Activated CD8-positive, alpha-beta T cell treated with anti-CD3 and anti-CD28 coated beads, Interleukin-2, amount 10 ng/mL, durations not matched to agents 7 days and 5 days (primary cell): Measurements from ENCODE around the gene ACSM3. TPM values are rescaled to one million over a fixed set of nuclear protein-coding genes. Genes with fewer than 3 reads are reported as not detected.
"Not testable (repeated sequence)": the region's sequence is repeated elsewhere in the genome, so short reads cannot be mapped to it uniquely, and the experiment has no call there.

Experiments
- ATAC-seq: fragments of 150-1000 bp; cut with Tn5 transposase; one replicate; pipeline ENCODE4 v1.10.0; 2021; ENCODE audit warnings: moderate library complexity
- CTCF ChIA-PET: fragments of 350-600 bp; sonication (Branson Sonifier 250); formaldehyde crosslinking; loops from one replicate; lab custom pipeline; 2021; ENCODE audit warnings: antibody characterized with exemption; lab: Charles Lee
- POLR2A ChIA-PET: fragments of 350-600 bp; sonication (Branson Sonifier 250); formaldehyde crosslinking; loops from one replicate; lab custom pipeline; 2021; ENCODE audit warnings: antibody characterized with exemption; lab: Charles Lee
- DNase-seq: peaks from one replicate; pipeline ENCODE4 v3.0.0-alpha.2; 2020
- H3K27ac Mint-ChIP-seq: one replicate; pipeline ENCODE4 v1.8.0; 2021; ENCODE audit warnings: mild to moderate bottlenecking, mixed read lengths
- H3K27me3 Mint-ChIP-seq: one replicate; pipeline ENCODE4 v1.8.0; 2021; ENCODE audit warnings: low read depth, mixed read lengths
- H3K36me3 Mint-ChIP-seq: one replicate; pipeline ENCODE4 v1.8.0; 2021; ENCODE audit warnings: low read depth, mixed read lengths
- H3K4me1 Mint-ChIP-seq: one replicate; pipeline ENCODE4 v1.8.0; 2021; ENCODE audit warnings: low read depth, mixed read lengths
- H3K4me3 Mint-ChIP-seq: one replicate; pipeline ENCODE4 v1.8.0; 2021; ENCODE audit warnings: mild to moderate bottlenecking, mixed read lengths
- H3K9me3 Mint-ChIP-seq: one replicate; pipeline ENCODE4 v1.8.0; 2022; ENCODE audit warnings: mixed read lengths; ENCODE audit not compliant: insufficient read depth
- total RNA-seq, 2 experiments: library from RNA; stranded (reverse); gene quantifications; one replicate each; pipeline ENCODE4 v1.2.3, GENCODE V29; 2021

Gene ACSM3
- total RNA-seq, 2 experiments from 2014 or later: 5.1 TPM

DNA sequence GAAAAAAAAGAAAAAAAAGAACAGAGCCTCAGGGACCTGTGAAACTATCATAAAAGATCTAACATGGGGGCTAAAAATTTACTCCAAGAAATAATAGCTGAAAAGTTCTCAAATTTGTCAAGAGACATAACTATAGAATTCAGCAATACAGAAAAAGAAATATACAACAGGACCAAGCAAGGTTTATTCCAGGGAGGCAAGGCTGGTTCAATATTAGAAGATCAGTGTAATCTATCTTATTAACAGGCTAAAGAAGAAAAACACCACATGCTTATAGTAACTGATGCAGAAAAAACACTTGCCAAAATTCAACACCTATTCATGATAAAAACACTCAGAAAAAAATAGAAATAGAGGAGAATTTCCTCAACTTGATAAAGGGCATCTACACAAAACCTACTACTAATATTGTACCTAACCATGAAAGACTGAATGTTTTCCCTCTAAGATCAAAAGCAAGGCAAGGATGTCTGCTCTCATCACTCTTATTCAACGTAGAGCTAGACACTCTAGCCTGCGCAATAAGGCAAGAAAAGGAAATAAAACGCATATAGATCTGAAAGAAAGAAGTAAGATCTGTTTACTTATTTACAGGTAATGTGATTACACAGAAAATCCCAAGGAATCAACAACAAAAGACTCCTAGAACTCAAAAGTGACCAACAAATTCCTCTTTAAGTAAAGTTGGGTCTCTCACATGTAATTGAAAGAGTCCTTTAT, 1.2 kb upstream of the ACSM3 start:
- peaks cover 14% of the 10 kb centered on the region for H3K36me3 Mint-ChIP-seq
- ChIA-PET POLR2A (interaction anchor here (3.0 kb wide), 1 partner anchor 22 kb away, joined by 19 read pairs; the partner anchor contains the start of gene THUMPD1), CTCF (interaction anchor here (4.4 kb wide), 1 partner anchor 13 kb away, joined by 35 read pairs; no protein-coding TSS in a partner anchor)
- DNase-seq (no peak), ATAC-seq (no peak)
- H3K27ac Mint-ChIP-seq: peak overlapping the region; percentile 88
- no peaks in the 10 kb centered on the region for H3K9me3 Mint-ChIP-seq
- peak overlapping the region; percentile 80 for H3K4me3 Mint-ChIP-seq
- peaks cover 23% of the 10 kb centered on the region for H3K4me1 Mint-ChIP-seq
- H3K27me3 Mint-ChIP-seq: no peaks in the 10 kb centered on the region

GRCh38 chr16:20764448-20764847, 634 bp downstream of the ACSM3 start:
- H3K9me3 Mint-ChIP-seq, DNase-seq, H3K27me3 Mint-ChIP-seq, H3K27ac Mint-ChIP-seq, ATAC-seq, H3K4me3 Mint-ChIP-seq: not testable (repeated sequence)
- peaks cover 23% of the 10 kb centered on the region for H3K4me1 Mint-ChIP-seq
- peaks cover 14% of the 10 kb centered on the region for H3K36me3 Mint-ChIP-seq
- POLR2A ChIA-PET: interaction anchor here (0.6 to 3.0 kb wide), 3 partner anchors 23 to 42 kb away, joined by 4 to 19 read pairs (median 11); partner anchors contain the start of genes ERI2, REXO5 and THUMPD1
- CTCF ChIA-PET: interaction anchor here (2.8 to 4.4 kb wide), 2 partner anchors 11 to 24 kb away, joined by 10 to 35 read pairs; no protein-coding TSS in a partner anchor

- no peak for DNase-seq
- POLR2A ChIA-PET: interaction anchor here (2.5 to 3.0 kb wide), 2 partner anchors 25 to 41 kb away, joined by 11 to 19 read pairs; partner anchors contain the start of genes ERI2, REXO5 and THUMPD1
- H3K27me3 Mint-ChIP-seq: no peaks in the 10 kb centered on the region
- H3K27ac Mint-ChIP-seq: no peak overlapping the region
- CTCF ChIA-PET: interaction anchor here (2.8 to 4.4 kb wide), 2 partner anchors 10 to 25 kb away, joined by 10 to 35 read pairs; no protein-coding TSS in a partner anchor
- H3K4me3 Mint-ChIP-seq: no peak overlapping the region
- no peak for ATAC-seq
- peaks cover 23% of the 10 kb centered on the region for H3K4me1 Mint-ChIP-seq
- H3K9me3 Mint-ChIP-seq: no peaks in the 10 kb centered on the region
- H3K36me3 Mint-ChIP-seq: peaks cover 14% of the 10 kb centered on the region
Observed at GRCh38 chr16:20765732-20766131, 1.9 kb downstream of the ACSM3 start.

GRCh38 chr16:20766294-20766693, 2.5 kb downstream of the ACSM3 start:
- ATAC-seq (no peak), DNase-seq (no peak)
- Mint-ChIP-seq H3K27me3 (no peaks in the 10 kb centered on the region), H3K4me1 (peaks cover 23% of the 10 kb centered on the region), H3K36me3 (peaks cover 14% of the 10 kb centered on the region), H3K9me3 (no peaks in the 10 kb centered on the region), H3K27ac (no peak overlapping the region), H3K4me3 (no peak overlapping the region)
- CTCF ChIA-PET: interaction anchor here (2.8 to 4.4 kb wide), 2 partner anchors 9 to 26 kb away, joined by 10 to 35 read pairs; no protein-coding TSS in a partner anchor
- POLR2A ChIA-PET: no interaction called here

GRCh38 chr16:20767577-20767976, 3.8 kb downstream of the ACSM3 start:
- Mint-ChIP-seq H3K27me3 (no peaks in the 10 kb centered on the region), H3K9me3 (no peaks in the 10 kb centered on the region), H3K4me3 (no peak overlapping the region), H3K4me1 (peaks cover 22% of the 10 kb centered on the region), H3K27ac (no peak overlapping the region), H3K36me3 (peaks cover 4% of the 10 kb centered on the region)
- ATAC-seq: no peak
- ChIA-PET POLR2A (no interaction called here), CTCF (no interaction called here)
- no peak for DNase-seq

DNA sequence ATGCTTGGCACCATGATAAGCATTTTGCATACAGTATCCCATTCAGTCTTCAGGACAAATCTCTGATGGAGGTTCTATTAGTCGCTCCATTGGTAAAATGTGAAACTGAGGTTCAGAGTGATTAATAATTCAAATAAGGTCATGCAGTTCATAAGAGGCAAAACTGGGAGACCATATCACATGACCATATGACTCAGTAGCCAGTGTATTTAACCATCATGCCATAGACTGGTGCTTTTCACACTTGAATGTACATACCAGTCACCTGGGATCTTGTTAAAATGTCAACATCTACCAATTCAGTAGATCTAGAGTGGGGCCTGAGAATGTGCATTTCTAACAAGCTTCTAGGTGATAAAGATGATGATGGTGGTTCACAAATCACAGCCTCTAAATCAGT, 4.3 kb downstream of the ACSM3 start:
- ATAC-seq (no peak), DNase-seq (no peak)
- H3K4me3 Mint-ChIP-seq: no peak overlapping the region
- H3K36me3 Mint-ChIP-seq: peaks cover 3% of the 10 kb centered on the region
- no peaks in the 10 kb centered on the region for H3K27me3 Mint-ChIP-seq
- H3K9me3 Mint-ChIP-seq: no peaks in the 10 kb centered on the region
- ChIA-PET POLR2A (no interaction called here), CTCF (no interaction called here)
- H3K27ac Mint-ChIP-seq: no peak overlapping the region
- peaks cover 17% of the 10 kb centered on the region for H3K4me1 Mint-ChIP-seq

- ATAC-seq: no peak
- POLR2A ChIA-PET: no interaction called here
- no peak overlapping the region for H3K4me3 Mint-ChIP-seq
Observed at GRCh38 chr16:20768818-20769217, 5.0 kb downstream of the ACSM3 start.

GRCh38 chr16:20773679-20774078, 9.9 kb downstream of the ACSM3 start:
- ChIA-PET POLR2A (interaction anchor here (0.7 kb wide), 1 partner anchor 105 kb away, joined by 3 read pairs; no protein-coding TSS in a partner anchor), CTCF (interaction anchor here (1.6 to 3.3 kb wide), 2 partner anchors 9 to 14 kb away, joined by 8 to 35 read pairs; partner anchors contain the start of gene ACSM3)
- Mint-ChIP-seq H3K36me3 (peaks cover 3% of the 10 kb centered on the region), H3K4me3 (no peak overlapping the region), H3K4me1 (no peaks in the 10 kb centered on the region), H3K27me3 (no peaks in the 10 kb centered on the region), H3K9me3 (no peaks in the 10 kb centered on the region), H3K27ac (no peak overlapping the region)
- DNase-seq (no peak), ATAC-seq (no peak)

More at GRCh38 chr16:20768818-20769217, 5.0 kb downstream of the ACSM3 start:
- Mint-ChIP-seq H3K4me1 (peaks cover 10% of the 10 kb centered on the region), H3K27ac (no peak overlapping the region), H3K36me3 (no peaks in the 10 kb centered on the region), H3K9me3 (no peaks in the 10 kb centered on the region), H3K27me3 (no peaks in the 10 kb centered on the region)
- DNase-seq: no peak
- CTCF ChIA-PET: no interaction called here

GRCh38 chr16:20774703-20775362, 11.0 kb downstream of the ACSM3 start:
- Mint-ChIP-seq H3K36me3 (peaks cover 3% of the 10 kb centered on the region), H3K27me3 (no peaks in the 10 kb centered on the region), H3K4me3 (no peak overlapping the region), H3K27ac (no peak overlapping the region), H3K4me1 (no peaks in the 10 kb centered on the region), H3K9me3 (no peaks in the 10 kb centered on the region)
- peak; percentile 77 for DNase-seq
- ChIA-PET CTCF (interaction anchor here (0.6 to 3.3 kb wide), 12 partner anchors 10 to 386 kb away, joined by 3 to 35 read pairs (median 4); partner anchors contain the start of genes ACSM3, ERI2 and REXO5), POLR2A (interaction anchor here (0.7 kb wide), 1 partner anchor 198 kb away, joined by 3 read pairs; no protein-coding TSS in a partner anchor)
- ATAC-seq: peak; percentile 98

- no peaks in the 10 kb centered on the region for H3K27me3 Mint-ChIP-seq
- H3K36me3 Mint-ChIP-seq: peaks cover 3% of the 10 kb centered on the region
- no peak overlapping the region for H3K4me3 Mint-ChIP-seq
- DNase-seq (no peak), ATAC-seq (no peak)
- ChIA-PET POLR2A (no interaction called here), CTCF (interaction anchor here (0.6 to 1.0 kb wide), 3 partner anchors 9 to 339 kb away, joined by 3 read pairs; no protein-coding TSS in a partner anchor)
- no peaks in the 10 kb centered on the region for H3K9me3 Mint-ChIP-seq
- no peak overlapping the region for H3K27ac Mint-ChIP-seq
- H3K4me1 Mint-ChIP-seq: no peaks in the 10 kb centered on the region
Observed at GRCh38 chr16:20781697-20782096, 17.9 kb downstream of the ACSM3 start.

DNA sequence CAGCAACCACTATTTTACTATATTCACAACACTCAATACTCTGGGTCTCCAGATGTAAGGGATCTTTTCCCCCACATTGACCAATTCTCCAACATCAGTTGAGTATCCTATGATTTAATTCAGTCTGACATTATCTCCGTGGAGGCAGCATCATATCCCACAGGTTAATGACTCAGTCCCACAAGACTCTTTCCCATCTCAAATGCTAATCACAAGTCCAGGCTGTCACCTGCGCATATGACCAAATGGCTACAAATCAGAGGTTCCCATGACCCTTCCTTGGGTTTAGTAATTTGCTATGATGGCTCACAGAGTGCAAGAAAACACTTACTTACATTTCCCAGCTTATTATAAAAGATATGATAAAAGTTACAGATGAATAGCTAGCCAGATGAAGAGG, 18.7 kb downstream of the ACSM3 start:
- no peaks in the 10 kb centered on the region for H3K4me1 Mint-ChIP-seq
- H3K9me3 Mint-ChIP-seq: no peaks in the 10 kb centered on the region
- H3K4me3 Mint-ChIP-seq: no peak overlapping the region
- H3K36me3 Mint-ChIP-seq: peaks cover 2% of the 10 kb centered on the region
- ATAC-seq (no peak), DNase-seq (no peak)
- CTCF ChIA-PET: no interaction called here
- H3K27ac Mint-ChIP-seq: no peak overlapping the region
- no peaks in the 10 kb centered on the region for H3K27me3 Mint-ChIP-seq
- POLR2A ChIA-PET: no interaction called here
